NT2/D1 (cell line): ENCODE measurements around the gene HPCAL1.

Experiments used
- SUZ12 ChIP-seq: IDR thresholded peaks from 2 replicates; pipeline ENCODE4 v1.6.1; 2011; ENCODE audit not compliant: insufficient read length, insufficient read depth; ENCODE audit errors: extremely low read depth
- YY1 ChIP-seq: IDR thresholded peaks from 2 replicates; pipeline ENCODE4 v1.6.1; 2011; ENCODE audit not compliant: insufficient read length, insufficient read depth
- ZNF274 ChIP-seq: IDR thresholded peaks from 2 replicates; pipeline ENCODE4 v1.6.1; 2011; ENCODE audit warnings: mild to moderate bottlenecking, low read depth, low read length

DNA sequence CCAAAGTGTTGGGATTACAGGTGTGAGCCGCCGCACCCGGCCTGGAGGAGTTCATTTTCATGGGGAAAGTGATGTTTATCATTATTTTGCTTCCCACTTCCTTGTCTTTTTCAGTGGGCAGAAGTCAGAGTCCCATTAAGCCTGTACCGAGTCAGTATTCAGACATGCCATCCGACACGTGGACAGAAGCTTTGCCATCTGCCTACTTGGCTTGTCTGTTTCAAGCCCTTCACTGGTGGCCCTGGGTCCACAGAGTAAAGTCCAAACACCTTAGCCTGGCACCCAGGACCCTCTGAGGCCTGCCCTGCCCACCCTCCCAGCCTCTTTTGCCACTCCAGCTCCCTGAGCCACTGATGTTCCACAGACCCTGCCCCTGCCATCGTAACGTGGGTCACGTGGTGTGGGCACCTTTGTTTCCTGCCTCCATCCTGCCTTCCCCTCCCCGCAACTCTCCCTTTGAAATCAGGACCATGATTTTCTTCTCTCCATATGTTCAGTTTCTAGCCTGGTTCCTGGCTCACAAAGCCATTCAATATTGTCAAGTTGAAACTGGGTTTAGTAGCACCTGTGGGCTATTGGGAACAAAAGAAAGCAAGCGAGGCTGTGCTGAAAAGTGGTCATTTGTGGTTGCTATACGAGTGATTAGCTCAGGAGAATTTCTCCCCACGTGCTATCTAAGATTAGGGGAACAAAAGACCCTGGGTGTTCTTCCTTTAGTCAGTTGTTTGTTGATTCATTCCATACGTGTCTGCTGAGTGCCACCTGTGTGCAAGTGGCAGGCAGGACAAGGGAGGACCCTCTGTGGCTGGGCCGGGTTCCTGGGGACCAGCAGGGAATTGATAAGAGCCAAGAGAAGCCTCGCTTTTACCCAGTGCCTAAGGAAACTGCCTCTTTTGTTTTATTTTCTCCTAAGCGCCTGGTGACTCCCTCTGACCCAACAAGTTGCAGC lies 150.5 kb downstream of the HPCAL1 start:
- TF ChIP-seq YY1 (no peak), SUZ12 (no peak), ZNF274 (no peak)
